Stimulated activated CD4-positive, alpha-beta T cell treated with anti-CD3 and anti-CD28 coated beads, Interleukin-4, amount 100 ng/mL, for 48 hours (primary cell): ENCODE results near the gene PRSS33.

Experiments used
- DNase-seq, 2 donors: peaks; one replicate each; pipeline ENCODE4 v3.0.0-alpha.2; 2020; ENCODE audit warnings: low read depth in 2 of 2

The PRSS33 gene

DNA sequence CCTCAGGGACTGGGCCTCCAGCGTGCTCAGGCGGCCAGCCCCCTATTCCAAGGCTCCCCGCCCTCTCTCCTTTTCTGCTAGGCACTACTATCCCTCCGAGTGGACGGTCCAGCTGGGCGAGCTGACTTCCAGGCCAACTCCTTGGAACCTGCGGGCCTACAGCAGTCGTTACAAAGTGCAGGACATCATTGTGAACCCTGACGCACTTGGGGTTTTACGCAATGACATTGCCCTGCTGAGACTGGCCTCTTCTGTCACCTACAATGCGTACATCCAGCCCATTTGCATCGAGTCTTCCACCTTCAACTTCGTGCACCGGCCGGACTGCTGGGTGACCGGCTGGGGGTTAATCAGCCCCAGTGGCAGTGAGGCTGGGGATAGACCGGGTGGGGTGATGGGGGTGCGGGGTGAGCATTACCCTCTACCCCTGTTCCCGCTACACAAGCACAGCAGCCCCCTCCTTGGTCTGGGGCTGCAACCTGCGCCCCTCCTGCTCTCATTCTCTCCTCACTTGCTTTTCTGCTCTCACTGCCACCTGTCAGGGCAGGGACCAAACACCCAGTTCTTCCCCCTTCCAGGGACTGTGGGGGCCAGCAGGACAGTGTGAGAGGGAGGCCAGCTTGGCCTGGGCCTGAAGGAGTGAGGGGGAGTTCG, 12.0 kb upstream of the PRSS33 start:
- no peak for DNase-seq

GRCh38 chr16:2798723-2799204, 11.4 kb upstream of the PRSS33 start:
- no peak for DNase-seq

- no peak for DNase-seq
Measured at GRCh38 chr16:2795395-2796143, 8.2 kb upstream of the PRSS33 start.

DNA sequence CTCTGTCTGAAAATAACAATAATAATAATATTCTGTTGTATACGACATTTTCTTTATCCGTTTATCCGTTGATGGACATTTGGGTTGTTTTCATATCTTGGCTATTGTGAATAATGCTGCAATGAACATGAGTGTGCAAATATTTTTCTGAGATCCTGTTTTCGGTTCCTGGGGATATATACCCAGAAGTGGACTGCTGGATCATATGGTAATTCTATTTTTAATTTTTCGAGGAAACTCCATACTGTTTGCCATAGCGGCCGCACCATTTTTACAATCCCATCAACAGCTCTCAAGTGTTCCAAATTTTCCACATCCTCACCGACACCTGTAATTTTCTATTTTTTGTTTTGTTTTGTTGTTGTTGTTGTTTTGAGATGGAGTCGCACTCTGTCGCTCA, 5.6 kb upstream of the PRSS33 start:
- no peak for DNase-seq

GRCh38 chr16:2791174-2791573, 3.8 kb upstream of the PRSS33 start:
- DNase-seq, result no peak

- DNase-seq, result no peak
Measured at GRCh38 chr16:2790631-2791030, 3.3 kb upstream of the PRSS33 start.

DNA sequence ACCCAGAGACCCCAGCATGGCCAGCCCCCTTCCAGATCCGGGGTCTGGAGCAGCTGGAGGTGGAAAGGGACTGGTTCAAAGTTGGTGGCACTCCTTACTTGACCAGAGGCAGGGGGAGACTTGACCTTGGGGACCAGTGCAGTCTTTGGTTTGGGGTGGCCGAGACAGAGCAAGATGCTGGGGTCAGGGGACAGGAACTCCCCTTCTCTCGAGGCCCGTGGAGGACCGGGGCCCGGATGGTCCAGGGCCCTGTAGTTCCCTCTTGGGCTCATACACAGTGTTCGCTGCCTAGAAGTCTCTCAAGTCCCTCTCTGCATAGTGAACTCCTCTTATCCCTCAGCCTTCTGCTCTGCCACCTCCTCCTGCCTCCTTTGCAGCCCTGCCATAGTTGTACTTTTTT, 601 bp upstream of the PRSS33 start:
- no peak for DNase-seq

DNA sequence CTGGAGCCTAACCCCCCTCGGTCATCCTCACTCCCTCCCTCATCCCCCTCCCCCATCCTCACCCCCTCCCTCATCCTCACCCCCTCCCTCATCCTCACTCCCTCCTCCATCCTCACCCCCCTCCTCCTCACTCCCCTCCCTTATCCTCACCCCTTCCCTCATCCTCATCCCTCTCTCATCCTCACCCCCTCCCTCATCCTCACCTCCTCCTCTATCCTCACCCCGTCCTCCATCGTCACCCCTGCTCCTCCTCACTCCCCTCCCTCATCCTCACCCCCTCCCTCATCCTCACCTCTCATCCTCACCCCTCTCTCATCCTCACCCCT, 571 bp downstream of the PRSS33 start:
- DNase-seq, result no peak

DNA sequence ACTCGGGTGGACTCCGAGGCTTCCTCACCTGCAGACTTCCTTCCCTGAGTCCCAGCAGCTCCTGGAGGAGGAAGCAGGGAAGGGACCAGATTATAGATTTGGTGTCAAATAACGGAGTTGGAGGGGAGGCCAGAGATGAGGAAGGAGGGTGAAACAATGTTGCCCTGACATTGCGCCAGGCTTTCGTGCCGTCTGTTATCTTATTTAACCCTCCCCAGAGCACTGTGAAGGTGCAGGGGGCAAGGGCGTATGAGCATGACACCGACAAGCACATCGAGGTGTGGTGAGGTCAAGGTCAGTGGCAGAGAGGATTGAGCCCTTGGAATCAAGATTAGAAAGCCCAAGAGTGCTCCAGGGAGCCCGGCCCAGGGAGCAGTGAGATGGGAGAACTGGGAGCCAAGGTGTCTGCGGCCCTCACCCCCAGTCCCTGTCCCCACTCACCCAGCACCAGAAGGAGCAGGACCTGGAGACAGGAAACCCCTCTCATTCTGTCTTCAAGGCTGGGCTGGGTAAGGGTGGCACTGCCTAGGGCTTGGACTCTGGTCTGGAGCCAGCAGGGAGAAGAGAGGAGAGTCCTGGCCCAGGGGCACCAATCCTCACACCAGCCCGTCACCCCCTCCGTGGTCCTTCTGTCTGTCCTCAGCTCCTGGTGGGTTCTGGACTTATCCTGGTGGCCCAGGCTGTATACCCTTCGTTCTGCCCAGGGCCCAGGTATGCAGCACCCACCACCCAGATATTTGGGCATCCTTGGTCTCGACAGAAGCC, 1.1 kb downstream of the PRSS33 start:
- no peak for DNase-seq

DNA sequence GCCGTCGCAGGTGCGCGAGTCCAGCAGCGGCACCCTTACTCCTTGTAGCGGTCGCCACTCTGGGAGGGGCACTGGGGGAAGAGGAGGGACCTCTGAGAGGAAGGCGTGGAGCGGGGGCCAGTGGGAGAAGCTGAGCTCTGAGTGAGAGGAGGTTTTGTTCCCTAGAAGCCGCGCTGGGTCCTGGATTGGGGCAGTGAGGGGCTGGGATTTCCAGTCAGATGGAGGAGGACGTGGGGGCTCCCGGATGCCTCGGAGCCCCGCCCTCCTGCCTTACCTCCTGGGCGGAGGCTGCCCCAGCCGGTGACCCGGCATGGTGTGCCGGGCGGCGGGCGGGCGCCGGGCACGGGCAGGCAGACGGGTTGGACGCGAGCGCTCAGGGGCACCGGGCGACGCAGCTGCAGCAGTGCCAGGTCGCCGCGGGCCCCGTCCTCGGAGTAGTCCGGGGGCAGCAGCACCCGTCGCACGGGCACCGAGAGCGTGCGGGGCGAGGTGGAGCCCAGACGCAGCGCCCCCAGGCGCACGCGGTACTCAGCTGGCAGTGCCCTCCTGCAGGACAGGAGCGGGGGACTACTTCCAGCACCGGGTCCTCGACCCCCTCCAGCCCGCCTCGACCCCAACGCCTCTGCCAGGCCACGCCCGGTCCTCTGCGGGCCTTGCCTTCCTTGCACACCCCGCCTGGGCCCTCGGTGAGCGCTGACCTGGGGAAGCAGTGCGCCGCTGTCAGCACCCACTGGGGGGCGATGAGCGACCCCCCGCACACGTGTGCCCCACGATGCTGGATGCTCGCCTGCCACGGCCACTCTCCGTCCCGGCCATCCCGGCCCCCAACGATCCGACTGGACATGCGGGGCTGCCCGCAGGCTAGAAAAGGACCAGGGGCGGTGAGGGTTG, 2.0 kb downstream of the PRSS33 start:
- no peak for DNase-seq

GRCh38 chr16:2784358-2785100, 2.8 kb downstream of the PRSS33 start:
- DNase-seq, result no peak

- DNase-seq, result no peak
Measured at GRCh38 chr16:2783581-2784357, 3.6 kb downstream of the PRSS33 start.

GRCh38 chr16:2782583-2783351, 4.6 kb downstream of the PRSS33 start:
- DNase-seq, result no peak

DNA sequence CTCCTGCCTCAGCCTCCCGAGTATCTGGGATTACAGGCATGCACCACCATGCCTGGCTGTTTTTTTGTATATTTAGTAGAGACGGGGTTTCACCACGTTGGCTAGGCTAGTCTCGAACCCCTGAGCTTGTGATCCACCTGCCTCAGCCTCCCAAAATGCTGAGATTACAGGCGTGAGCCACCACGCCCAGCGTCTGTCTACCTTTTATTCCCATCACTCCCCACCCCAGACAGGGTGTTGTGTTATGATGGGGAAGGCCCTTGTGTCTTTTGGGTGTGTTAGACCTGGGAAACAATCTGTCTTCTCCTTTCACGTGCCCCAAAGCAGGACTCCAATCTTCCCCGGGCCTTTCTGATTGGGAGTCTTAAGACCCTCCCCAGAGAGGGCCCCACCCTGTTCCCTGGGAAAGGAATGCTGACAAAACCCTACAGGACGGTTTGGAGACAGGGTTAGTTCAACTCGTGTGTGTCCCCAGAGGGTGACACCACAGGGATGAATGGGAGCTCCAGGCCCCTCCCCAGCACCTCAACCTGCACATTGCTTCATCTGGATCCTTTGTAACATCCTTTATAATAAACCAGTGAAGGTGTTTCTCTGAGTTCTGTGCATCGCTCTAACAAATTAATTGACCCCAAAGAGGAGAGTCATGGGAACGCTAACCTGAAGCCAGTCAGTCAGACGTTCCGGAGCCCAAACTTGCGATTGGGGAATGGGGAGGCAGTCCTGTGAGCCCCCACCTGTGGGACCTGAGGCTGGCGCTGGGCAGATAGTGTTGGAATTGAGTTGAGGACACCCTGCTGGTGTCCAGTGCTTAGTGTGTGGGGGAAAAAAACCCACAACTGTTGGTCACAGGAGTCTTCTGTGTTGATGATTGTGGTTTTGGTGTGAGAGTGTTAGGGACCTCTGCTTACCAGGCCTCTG, 7.1 kb downstream of the PRSS33 start:
- DNase-seq, result no peak

DNA sequence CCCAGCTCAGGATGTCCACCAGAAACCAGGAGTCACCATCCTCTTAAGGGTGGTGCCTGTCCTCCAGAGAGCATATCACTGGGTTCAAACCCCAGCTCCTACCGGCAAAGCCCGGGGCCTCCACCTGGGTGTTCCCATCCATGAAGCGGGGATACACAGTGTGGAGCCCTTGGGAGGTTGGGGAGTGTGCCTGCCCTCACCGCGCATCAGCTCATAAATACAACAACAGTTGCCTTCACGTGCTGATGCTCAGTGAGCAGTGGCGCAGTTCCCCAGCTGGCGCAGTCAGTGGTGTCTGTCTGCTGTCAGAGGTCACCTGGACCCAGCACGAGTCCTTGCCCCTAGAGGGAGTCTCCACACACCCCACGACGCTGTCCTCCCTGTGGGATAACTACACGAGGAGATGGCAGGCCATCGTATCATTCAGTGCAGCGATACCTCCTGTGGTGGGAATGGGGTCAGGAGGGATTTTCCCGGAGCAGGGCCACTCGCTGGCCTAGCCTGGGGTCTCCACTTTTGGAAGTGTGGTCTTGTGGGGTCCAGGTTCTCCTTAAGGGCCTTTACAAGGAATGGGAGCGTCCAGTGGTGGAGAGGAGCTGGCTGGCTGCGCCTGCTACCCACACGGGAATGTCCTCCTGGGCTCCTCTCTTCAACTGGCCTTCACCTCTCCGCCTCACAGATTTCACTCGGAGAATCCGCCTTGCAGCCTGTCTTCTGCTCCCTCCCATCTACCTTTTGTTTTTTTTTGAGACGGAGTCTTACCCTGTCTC, 8.0 kb downstream of the PRSS33 start:
- DNase-seq, result no peak

- DNase-seq, result no peak
Measured at GRCh38 chr16:2778630-2778958, 8.8 kb downstream of the PRSS33 start.

DNA sequence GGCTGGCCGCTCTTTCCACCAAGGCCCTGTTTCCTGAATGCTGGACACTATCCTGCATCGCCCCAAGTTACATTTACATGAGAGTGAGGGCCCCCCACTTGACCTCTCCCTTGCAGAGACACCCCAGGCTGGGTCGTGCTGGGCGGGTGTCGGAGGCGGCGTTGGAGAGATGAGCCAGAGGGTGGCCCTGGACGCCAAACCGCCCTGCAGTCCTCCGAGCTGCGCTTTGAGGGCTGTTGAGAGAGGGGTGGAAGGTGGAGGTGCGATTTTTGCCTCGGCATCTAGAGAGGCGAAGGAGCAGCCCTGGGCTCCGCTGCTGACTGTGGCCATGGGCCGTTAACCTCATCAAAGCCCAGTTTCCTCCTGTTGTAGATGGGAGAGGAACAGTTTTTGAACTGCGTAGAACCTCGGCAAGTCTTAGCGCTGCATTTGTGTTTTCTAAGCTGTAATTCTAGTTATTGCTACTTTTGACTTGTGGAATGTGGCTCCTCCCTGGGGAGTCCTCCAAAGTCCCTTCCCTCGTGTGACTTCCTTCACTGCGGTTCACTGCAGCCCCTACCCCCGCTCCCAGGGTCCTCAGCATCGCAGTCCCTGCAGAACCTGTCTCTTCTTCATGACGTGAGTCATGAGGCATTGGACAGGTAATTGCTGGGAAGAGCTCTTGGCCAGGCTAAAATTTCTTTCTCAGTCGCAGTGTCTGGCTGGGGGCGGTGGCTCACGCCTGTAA, 9.3 kb downstream of the PRSS33 start:
- DNase-seq, result no peak
